ENCODE results near the gene ANKRD53. TPM values are rescaled to one million over a fixed set of nuclear protein-coding genes. Genes with fewer than 3 reads are reported as not detected.

Gene ANKRD53
- total RNA-seq, 4 donors from 2014 or later: 2.9 to 5.5 TPM; not detected in 2

DNA sequence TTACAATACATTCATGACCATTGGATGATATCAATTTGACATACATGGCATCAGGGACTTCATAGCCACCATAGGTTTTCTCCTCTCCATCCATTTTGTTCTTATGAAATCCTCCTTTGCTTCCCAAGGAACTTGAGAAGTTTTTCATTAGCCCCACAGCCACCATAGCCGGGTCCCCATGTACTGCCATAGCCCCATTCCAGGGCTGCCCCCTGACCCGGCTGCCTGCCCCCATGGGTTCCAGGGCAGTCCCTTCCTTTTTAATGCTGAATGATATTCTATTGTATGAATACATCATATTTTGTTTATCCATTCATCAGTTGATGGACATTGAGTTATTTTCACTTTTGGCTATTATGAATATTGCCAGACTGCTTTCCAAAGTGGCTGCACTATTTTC lies 22.3 kb upstream of the ANKRD53 start:
- Histone ChIP-seq H3K4me3 (no peak overlapping the region), H3K27me3 (peaks cover 15% of the 10 kb centered on the region), H3K27ac (no peak overlapping the region), H3K36me3 (no peaks in the 10 kb centered on the region), H3K4me1 (no peaks in the 10 kb centered on the region), H3K9me3 (no peaks in the 10 kb centered on the region)
- TF ChIP-seq EP300 (IDR thresholded peaks at IDR 0.05) (no peak), POLR2AphosphoS5 (IDR thresholded peaks at IDR 0.05) (no peak), POLR2A (IDR thresholded peaks at IDR 0.05) (no peak)
- TF ChIP-seq, protein P1, sequence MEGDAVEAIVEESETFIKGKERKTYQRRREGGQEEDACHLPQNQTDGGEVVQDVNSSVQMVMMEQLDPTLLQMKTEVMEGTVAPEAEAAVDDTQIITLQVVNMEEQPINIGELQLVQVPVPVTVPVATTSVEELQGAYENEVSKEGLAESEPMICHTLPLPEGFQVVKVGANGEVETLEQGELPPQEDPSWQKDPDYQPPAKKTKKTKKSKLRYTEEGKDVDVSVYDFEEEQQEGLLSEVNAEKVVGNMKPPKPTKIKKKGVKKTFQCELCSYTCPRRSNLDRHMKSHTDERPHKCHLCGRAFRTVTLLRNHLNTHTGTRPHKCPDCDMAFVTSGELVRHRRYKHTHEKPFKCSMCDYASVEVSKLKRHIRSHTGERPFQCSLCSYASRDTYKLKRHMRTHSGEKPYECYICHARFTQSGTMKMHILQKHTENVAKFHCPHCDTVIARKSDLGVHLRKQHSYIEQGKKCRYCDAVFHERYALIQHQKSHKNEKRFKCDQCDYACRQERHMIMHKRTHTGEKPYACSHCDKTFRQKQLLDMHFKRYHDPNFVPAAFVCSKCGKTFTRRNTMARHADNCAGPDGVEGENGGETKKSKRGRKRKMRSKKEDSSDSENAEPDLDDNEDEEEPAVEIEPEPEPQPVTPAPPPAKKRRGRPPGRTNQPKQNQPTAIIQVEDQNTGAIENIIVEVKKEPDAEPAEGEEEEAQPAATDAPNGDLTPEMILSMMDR (IDR thresholded peaks at IDR 0.05): no peak
- WGBS: 90% methylated on average over 2 of the region's 2 CpGs
- DNase-seq (ENCODE audit: low spot score in 2 of 2): no peak

DNA sequence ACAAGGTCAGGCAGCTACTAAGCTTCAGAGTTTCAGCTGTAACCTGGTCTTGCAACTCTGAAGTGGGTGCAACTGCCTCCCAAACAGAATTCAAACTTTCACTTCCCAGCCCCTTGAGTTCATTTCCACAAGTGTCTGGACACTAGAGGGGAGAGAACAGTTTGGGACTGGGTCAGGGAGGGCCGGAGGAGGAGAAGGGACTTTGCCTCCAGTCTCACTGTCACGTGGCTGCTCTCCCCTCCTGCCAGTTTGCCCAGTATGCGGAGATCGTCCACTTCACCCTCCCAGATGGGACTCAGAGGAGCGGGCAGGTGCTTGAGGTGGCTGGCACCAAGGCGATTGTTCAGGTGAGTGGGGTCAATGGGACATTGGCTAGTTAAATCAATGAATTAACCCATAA lies 20.6 kb upstream of the ANKRD53 start:
- Histone ChIP-seq H3K4me1 (no peaks in the 10 kb centered on the region), H3K4me3 (no peak overlapping the region), H3K36me3 (no peaks in the 10 kb centered on the region), H3K27ac (no peak overlapping the region), H3K9me3 (no peaks in the 10 kb centered on the region), H3K27me3 (peaks cover 23% of the 10 kb centered on the region)
- TF ChIP-seq POLR2A (IDR thresholded peaks at IDR 0.05) (no peak), POLR2AphosphoS5 (IDR thresholded peaks at IDR 0.05) (no peak), EP300 (IDR thresholded peaks at IDR 0.05) (no peak)
- TF ChIP-seq, protein P1 (IDR thresholded peaks at IDR 0.05): no peak
- no peak for DNase-seq (ENCODE audit: low spot score in 2 of 2)
- WGBS: 81% methylated on average over 6 of the region's 6 CpGs

GRCh38 chr2:70958759-70959158 lies 19.7 kb upstream of the ANKRD53 start:
- Histone ChIP-seq H3K9me3 (no peaks in the 10 kb centered on the region), H3K4me3 (no peak overlapping the region), H3K27ac (no peak overlapping the region), H3K4me1 (no peaks in the 10 kb centered on the region), H3K36me3 (no peaks in the 10 kb centered on the region), H3K27me3 (peaks cover 29% of the 10 kb centered on the region)
- TF ChIP-seq EP300 (IDR thresholded peaks at IDR 0.05): no peak
- TF ChIP-seq, protein P1 (IDR thresholded peaks at IDR 0.05): no peak
- no peak for TF ChIP-seq POLR2A (IDR thresholded peaks at IDR 0.05)
- no peak for TF ChIP-seq POLR2AphosphoS5 (IDR thresholded peaks at IDR 0.05)
- DNase-seq (ENCODE audit: low spot score in 2 of 2): peak in 1 of 2 donors; percentile 55
- 86% methylated on average over 1 of the region's 6 CpGs for WGBS

DNA sequence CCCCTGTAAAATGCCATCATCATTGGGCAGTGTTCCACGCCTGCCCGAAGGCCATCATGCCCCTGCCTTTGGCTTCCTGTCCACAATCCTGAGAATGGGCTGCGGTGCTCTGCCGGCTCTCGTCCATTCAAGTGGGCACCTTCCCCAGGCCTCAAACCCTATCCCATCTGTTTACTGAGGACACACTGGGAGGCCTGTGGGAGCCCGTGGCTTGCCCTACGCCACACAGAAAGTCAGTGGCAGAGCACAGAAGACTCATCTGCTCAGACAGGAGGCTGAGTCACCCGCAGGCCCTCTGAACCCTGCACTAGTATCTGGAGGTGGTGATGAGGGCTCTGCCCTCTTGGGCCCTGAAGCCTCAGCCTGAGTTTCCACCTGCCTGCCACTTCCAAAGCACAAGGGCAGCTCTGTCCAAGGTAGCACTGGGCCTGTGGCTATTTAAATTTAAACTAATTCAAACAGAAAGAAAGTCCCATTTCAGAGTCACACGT lies 19.1 kb upstream of the ANKRD53 start:
- no peak overlapping the region for H3K4me3 ChIP-seq
- H3K9me3 ChIP-seq: no peaks in the 10 kb centered on the region
- no peak overlapping the region for H3K27ac ChIP-seq
- peaks cover 34% of the 10 kb centered on the region for H3K27me3 ChIP-seq
- TF ChIP-seq EP300 (IDR thresholded peaks at IDR 0.05) (no peak), POLR2A (IDR thresholded peaks at IDR 0.05) (no peak), POLR2AphosphoS5 (IDR thresholded peaks at IDR 0.05) (no peak)
- TF ChIP-seq, protein P1 (IDR thresholded peaks at IDR 0.05): no peak
- no peaks in the 10 kb centered on the region for H3K4me1 ChIP-seq
- DNase-seq (ENCODE audit: low spot score in 2 of 2): peak; percentile 34 to 72
- H3K36me3 ChIP-seq: no peaks in the 10 kb centered on the region
- WGBS: 95% methylated on average over 6 of the region's 9 CpGs

GRCh38 chr2:70959851-70960832 lies 18.3 kb upstream of the ANKRD53 start:
- H3K27me3 ChIP-seq: peaks cover 33% of the 10 kb centered on the region
- 80% methylated on average over 5 of the region's 17 CpGs for WGBS

More at GRCh38 chr2:70959851-70960832, 18.3 kb upstream of the ANKRD53 start:
- peak; percentile 53 to 67 for DNase-seq (ENCODE audit: low spot score in 2 of 2)
- H3K36me3 ChIP-seq: no peaks in the 10 kb centered on the region
- no peak for TF ChIP-seq EP300 (IDR thresholded peaks at IDR 0.05)
- TF ChIP-seq, protein P1 (IDR thresholded peaks at IDR 0.05): no peak
- no peak for TF ChIP-seq POLR2A (IDR thresholded peaks at IDR 0.05)
- no peak for TF ChIP-seq POLR2AphosphoS5 (IDR thresholded peaks at IDR 0.05)
- H3K9me3 ChIP-seq: no peaks in the 10 kb centered on the region
- H3K4me3 ChIP-seq: no peak overlapping the region
- H3K27ac ChIP-seq: no peak overlapping the region
- peaks cover 5% of the 10 kb centered on the region for H3K4me1 ChIP-seq
